ENCODE measurements around the gene RCSD1.

Gene RCSD1

GRCh38 chr1:167648252-167648849, 18.3 kb downstream of the RCSD1 start:
- no peak overlapping the region for H3K4me3 ChIP-seq (ENCODE audit: low read depth, low read length)
- TF ChIP-seq CTCF (IDR thresholded peaks at IDR 0.05; ENCODE audit: borderline replicate concordance, insufficient read depth, low read depth, low read length) = no peak

DNA sequence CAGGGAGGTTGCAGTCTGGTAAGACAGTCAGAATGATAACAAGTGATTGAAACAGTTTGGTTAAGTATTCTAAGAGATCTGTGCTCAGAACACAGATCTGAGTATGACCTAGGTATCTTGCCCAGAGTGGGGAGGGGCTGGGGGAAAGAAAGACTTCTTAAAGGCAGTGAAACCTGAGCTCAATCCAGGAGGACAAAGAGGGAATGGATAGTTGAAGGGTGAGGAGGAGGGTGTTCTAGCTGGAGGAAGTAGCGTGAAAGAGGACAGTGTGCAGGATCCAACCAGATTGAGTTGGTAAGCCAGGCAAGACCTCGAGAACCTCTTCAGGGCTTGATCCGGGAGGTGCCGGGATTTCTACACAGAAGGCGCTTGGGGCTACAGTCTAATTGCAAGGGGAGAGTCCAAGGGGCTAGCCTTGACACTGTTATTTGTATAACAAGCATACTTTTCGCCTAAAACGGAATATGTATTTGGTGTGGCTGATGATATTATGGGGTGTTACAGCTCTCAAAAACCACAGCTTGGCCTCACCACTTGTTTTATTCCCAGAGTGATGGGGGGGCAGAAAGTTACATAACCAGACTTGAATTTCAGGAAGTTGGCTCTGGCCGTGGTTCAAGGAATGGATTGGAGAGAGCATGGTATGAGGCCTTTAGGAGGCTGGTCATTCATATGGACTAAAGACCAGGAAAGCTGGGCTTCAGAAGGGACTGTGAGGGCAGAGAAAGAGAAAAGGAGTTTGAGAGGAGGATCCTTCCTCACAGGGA, 19.1 kb downstream of the RCSD1 start:
- no peak for TF ChIP-seq CTCF (IDR thresholded peaks at IDR 0.05; ENCODE audit: borderline replicate concordance, insufficient read depth, low read depth, low read length)
- no peak overlapping the region for H3K4me3 ChIP-seq (ENCODE audit: low read depth, low read length)

- TF ChIP-seq CTCF (IDR thresholded peaks at IDR 0.05; ENCODE audit: borderline replicate concordance, insufficient read depth, low read depth, low read length) = no peak
- no peak overlapping the region for H3K4me3 ChIP-seq (ENCODE audit: low read depth, low read length)
Measured at GRCh38 chr1:167650269-167651160, 20.5 kb downstream of the RCSD1 start.

- no peak overlapping the region for H3K4me3 ChIP-seq (ENCODE audit: low read depth, low read length)
- TF ChIP-seq CTCF (IDR thresholded peaks at IDR 0.05; ENCODE audit: borderline replicate concordance, insufficient read depth, low read depth, low read length) = no peak
Measured at GRCh38 chr1:167651161-167651693, 21.2 kb downstream of the RCSD1 start.

DNA sequence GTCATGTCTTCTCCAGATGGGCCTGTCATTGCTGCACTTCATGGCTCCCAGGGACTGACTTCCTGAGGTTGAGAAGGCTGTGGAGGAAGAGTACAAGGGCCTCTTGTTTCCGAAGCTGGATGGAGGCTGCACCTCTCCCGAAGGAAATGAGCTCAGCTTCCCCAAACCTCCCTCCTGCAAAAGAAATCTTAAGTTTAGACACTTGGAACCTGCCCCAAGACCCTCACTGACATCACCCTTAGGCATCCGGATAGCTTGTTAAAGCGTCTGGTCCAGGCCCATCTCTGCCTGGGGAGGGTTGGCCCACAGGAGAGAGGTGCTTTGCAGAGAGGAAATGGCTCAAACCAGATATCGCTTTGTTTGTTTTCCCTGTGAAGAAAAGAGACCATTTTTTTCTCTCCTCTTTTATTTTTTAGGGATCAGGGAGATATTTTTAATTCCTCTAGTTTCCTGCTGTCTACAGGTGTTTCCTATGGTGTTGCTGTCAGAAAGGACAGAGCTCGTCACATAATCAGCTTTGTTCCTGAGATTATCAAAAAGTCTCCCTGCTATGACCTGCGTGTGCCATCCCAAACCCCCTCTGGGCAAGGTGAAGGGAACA, 25.0 kb downstream of the RCSD1 start:
- TF ChIP-seq CTCF (IDR thresholded peaks at IDR 0.05; ENCODE audit: borderline replicate concordance, insufficient read depth, low read depth, low read length) = no peak
- no peak overlapping the region for H3K4me3 ChIP-seq (ENCODE audit: low read depth, low read length)

GRCh38 chr1:167656657-167657056, 26.6 kb downstream of the RCSD1 start:
- no peak for TF ChIP-seq CTCF (IDR thresholded peaks at IDR 0.05; ENCODE audit: borderline replicate concordance, insufficient read depth, low read depth, low read length)
- no peak overlapping the region for H3K4me3 ChIP-seq (ENCODE audit: low read depth, low read length)
